CD4-positive, alpha-beta memory T cell (primary cell): ENCODE results near the gene CREM. TPM values are rescaled to one million over a fixed set of nuclear protein-coding genes. Genes with fewer than 3 reads are reported as not detected.

Experiments used
- CTCF ChIA-PET: fragments of 350-600 bp; sonication (Branson Sonifier 250); formaldehyde crosslinking; loops from one replicate; lab custom pipeline; 2021; ENCODE audit warnings: inconsistent platforms; ENCODE audit not compliant: partially characterized antibody; lab: Charles Lee
- POLR2A ChIA-PET: fragments of 350-600 bp; sonication (Branson Sonifier 250); formaldehyde crosslinking; loops from one replicate; lab custom pipeline; 2021; ENCODE audit not compliant: partially characterized antibody; lab: Charles Lee
- DNase-seq, 5 donors: peaks; one replicate each; pipeline versions ENCODE4 v3.0.0 to v3.0.0-alpha.2; 2020 to 2022; ENCODE audit warnings: mixed read lengths in 1 of 5
- H3K27ac ChIP-seq: one replicate; pipeline ENCODE4 v1.7.0; 2013; ENCODE audit warnings: low read depth, low read length
- H3K27me3 ChIP-seq: 2 replicates; pipeline ENCODE4 v1.7.0; 2013; ENCODE audit warnings: mild to moderate bottlenecking, low read length, moderate library complexity; ENCODE audit not compliant: insufficient read depth
- H3K36me3 ChIP-seq: 2 replicates; pipeline ENCODE4 v1.7.0; 2013; ENCODE audit warnings: mild to moderate bottlenecking, low read length, moderate library complexity; ENCODE audit not compliant: insufficient read depth
- H3K4me1 ChIP-seq: 2 replicates; pipeline ENCODE4 v1.7.0; 2013; ENCODE audit warnings: mild to moderate bottlenecking, low read length, moderate library complexity; ENCODE audit not compliant: insufficient read depth
- H3K4me3 ChIP-seq, 2 donors: one replicate each; pipeline ENCODE4 v1.7.0; 2013; ENCODE audit warnings: low read length in 2 of 2, mild to moderate bottlenecking in 1 of 2
- H3K9me3 ChIP-seq, 2 donors: one replicate each; pipeline ENCODE4 v1.7.0; 2013; ENCODE audit warnings: low read length in 2 of 2, control low read depth in 1 of 2; ENCODE audit not compliant: control insufficient read depth in 1 of 2
- H3K27ac Mint-ChIP-seq, 7 donors: one replicate each; pipeline ENCODE4 v1.8.0; 2020 to 2021; ENCODE audit warnings: mixed read lengths in 7 of 7, mild to moderate bottlenecking in 6 of 7, inconsistent platforms in 3 of 7, moderate library complexity in 3 of 7
- H3K27me3 Mint-ChIP-seq, 2 donors: one replicate each; pipeline ENCODE4 v1.8.0; 2020 to 2021; ENCODE audit warnings: mixed read lengths in 2 of 2
- H3K36me3 Mint-ChIP-seq, 2 donors: one replicate each; pipeline ENCODE4 v1.8.0; 2020 to 2021; ENCODE audit warnings: mixed read lengths in 2 of 2, inconsistent platforms in 1 of 2, mild to moderate bottlenecking in 1 of 2
- H3K4me1 Mint-ChIP-seq, 4 donors: one replicate each; pipeline ENCODE4 v1.8.0; 2020 to 2021; ENCODE audit warnings: mixed read lengths in 4 of 4, mild to moderate bottlenecking in 1 of 4
- H3K4me3 Mint-ChIP-seq, 8 donors: one replicate each; pipeline ENCODE4 v1.8.0; 2020 to 2021; ENCODE audit warnings: mixed read lengths in 8 of 8, mild to moderate bottlenecking in 7 of 8, moderate library complexity in 6 of 8, inconsistent platforms in 3 of 8
- H3K9me3 Mint-ChIP-seq, 8 donors: one replicate each; pipeline ENCODE4 v1.8.0; 2020 to 2021; ENCODE audit warnings: mixed read lengths in 8 of 8, mild to moderate bottlenecking in 5 of 8, inconsistent platforms in 3 of 8, moderate library complexity in 1 of 8
- intact Hi-C: fragments of 100-400 bp; cut with micrococcal nuclease; formaldehyde crosslinking; loops from one replicate; pipeline ENCODE4 v1.15.1; 2023
- polyA plus RNA-seq, 2 donors: library from polyadenylated mRNA; unstranded; fragments of 300-500 nt; fragmentation: Illumina TruSeq; gene quantifications; one replicate each; pipeline ENCODE4 v1.2.3, GENCODE V29; 2021
- total RNA-seq, 2 experiments: library from RNA; stranded (reverse); gene quantifications; one replicate each; pipeline ENCODE4 v1.2.3, GENCODE V29; 2021

The CREM gene
- total and polyA plus RNA-seq, 4 experiments from 2014 or later, result 17.8 to 66.4 (median 26.5) TPM

DNA sequence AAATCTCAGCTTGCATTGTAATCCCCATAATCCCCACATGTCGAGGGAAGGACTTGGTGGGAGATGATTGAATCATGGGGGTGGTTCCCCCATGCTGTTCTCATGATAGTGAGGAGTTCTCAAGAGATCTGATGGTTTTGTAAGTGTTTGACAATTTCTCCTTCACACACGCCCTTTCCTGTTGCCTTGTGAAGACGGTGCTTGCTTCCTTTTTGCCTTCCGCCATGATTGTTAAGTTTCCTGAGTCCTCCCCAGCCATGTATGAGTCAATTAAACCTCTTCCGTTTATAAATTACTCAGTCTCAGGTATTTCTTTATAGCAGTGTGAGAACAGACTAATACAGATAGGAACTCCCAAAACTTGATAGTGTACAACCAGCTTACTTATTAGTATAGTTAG is 98.6 kb downstream of the CREM start:
- H3K27me3 ChIP-seq, result no peaks in the 10 kb centered on the region
- peak in 4 of 5 donors; percentile 22 to 58 (median 46) for DNase-seq
- H3K27ac ChIP-seq, result no peak overlapping the region
- CTCF ChIA-PET, result interaction anchor here (1.3 to 14.4 kb wide), 4 partner anchors 9 to 103 kb away, joined by 3 to 377 read pairs (median 56); partner anchors contain the start of gene CREM
- H3K4me1 Mint-ChIP-seq, result peaks cover 0 to 8% (median 6%) of the 10 kb centered on the region in 4 donors
- POLR2A ChIA-PET, result interaction anchor here (1.2 to 1.7 kb wide), 2 partner anchors 9 to 99 kb away, joined by 5 to 9 read pairs; partner anchors contain the start of gene CREM
- no peaks in the 10 kb centered on the region for H3K9me3 ChIP-seq
- peak overlapping the region in 1 of 2 donors; percentile 8 for H3K4me3 ChIP-seq
- H3K4me3 Mint-ChIP-seq, result peak overlapping the region in 7 of 8 donors; percentile 7 to 48 (median 33)
- no peaks in the 10 kb centered on the region for H3K36me3 ChIP-seq
- peaks cover 0 to 6% of the 10 kb centered on the region in 2 donors for H3K27me3 Mint-ChIP-seq
- peak overlapping the region in 6 of 7 donors; percentile 54 to 90 (median 78) for H3K27ac Mint-ChIP-seq
- peaks cover 0 to 5% (median 0%) of the 10 kb centered on the region in 8 donors for H3K9me3 Mint-ChIP-seq
- H3K4me1 ChIP-seq, result peaks cover 7% of the 10 kb centered on the region
- intact Hi-C loops, result no loop called here
- no peaks in the 10 kb centered on the region for H3K36me3 Mint-ChIP-seq

DNA sequence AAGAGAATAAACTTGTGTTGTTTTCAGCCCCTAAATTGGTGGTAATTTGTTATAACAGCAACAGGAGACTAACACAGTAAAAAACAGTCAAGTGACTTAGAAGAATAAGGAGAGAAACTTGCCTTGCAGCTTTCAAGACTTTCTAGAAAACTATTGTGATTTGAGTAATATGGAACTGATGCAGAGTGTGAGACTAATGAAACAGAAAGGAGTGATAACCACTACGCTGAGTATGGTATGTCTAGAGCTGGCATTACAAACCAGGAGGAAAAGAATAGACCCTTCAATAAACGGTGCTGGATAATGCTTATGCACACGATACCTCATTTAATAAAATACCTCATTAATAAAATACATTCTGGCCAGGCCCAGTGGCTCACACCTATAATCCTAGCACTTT is 99.9 kb downstream of the CREM start:
- CTCF ChIA-PET, result interaction anchor here (14.4 kb wide), 1 partner anchor 104 kb away, joined by 377 read pairs; the partner anchor contains the start of gene CREM

DNA sequence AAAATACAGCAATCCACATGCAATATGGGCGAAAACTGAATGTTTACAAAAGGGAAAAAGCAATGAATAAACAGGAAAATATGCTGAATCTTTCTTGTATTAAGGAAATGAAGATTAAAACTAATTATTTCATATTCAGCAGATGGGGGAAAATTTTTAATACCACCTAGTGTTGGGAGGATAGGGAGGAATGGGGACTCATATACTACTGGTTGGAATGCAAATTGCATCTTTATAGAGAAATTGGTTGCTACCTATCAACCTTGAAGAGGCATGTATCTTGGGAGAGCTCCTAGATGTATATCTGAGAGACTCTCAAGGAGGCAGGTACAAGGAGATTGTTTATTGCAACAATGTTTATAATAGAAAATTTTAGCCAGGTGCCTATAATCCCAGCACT is 101.4 kb downstream of the CREM start:
- no peak overlapping the region for H3K4me3 Mint-ChIP-seq
- H3K4me3 ChIP-seq, result no peak overlapping the region
- peaks cover 7% of the 10 kb centered on the region for H3K4me1 ChIP-seq
- peaks cover 0 to 8% (median 6%) of the 10 kb centered on the region in 4 donors for H3K4me1 Mint-ChIP-seq
- H3K9me3 ChIP-seq, result no peaks in the 10 kb centered on the region
- peaks cover 0 to 5% (median 0%) of the 10 kb centered on the region in 8 donors for H3K9me3 Mint-ChIP-seq
- no peak overlapping the region for H3K27ac ChIP-seq
- peaks cover 0 to 1% of the 10 kb centered on the region in 2 donors for H3K27me3 Mint-ChIP-seq
- POLR2A ChIA-PET, result no interaction called here
- CTCF ChIA-PET, result interaction anchor here (1.0 to 1.7 kb wide), 2 partner anchors 10 to 562 kb away, joined by 3 to 6 read pairs; no protein-coding TSS in a partner anchor
- no peaks in the 10 kb centered on the region for H3K27me3 ChIP-seq
- no peak for DNase-seq
- H3K36me3 Mint-ChIP-seq, result no peaks in the 10 kb centered on the region
- H3K36me3 ChIP-seq, result no peaks in the 10 kb centered on the region
- intact Hi-C loops, result no loop called here
- H3K27ac Mint-ChIP-seq, result peak overlapping the region in 1 of 7 donors; percentile 24

More for the DNA sequence above, 99.9 kb downstream of the CREM start:
- H3K4me3 ChIP-seq, result no peak overlapping the region
- peaks cover 7% of the 10 kb centered on the region for H3K4me1 ChIP-seq
- Mint-ChIP-seq H3K27ac (no peak overlapping the region), H3K4me1 (peaks cover 0 to 8% (median 6%) of the 10 kb centered on the region in 4 donors), H3K9me3 (peaks cover 0 to 5% (median 0%) of the 10 kb centered on the region in 8 donors), H3K36me3 (no peaks in the 10 kb centered on the region), H3K4me3 (no peak overlapping the region), H3K27me3 (peaks cover 0 to 4% of the 10 kb centered on the region in 2 donors)
- intact Hi-C loops, result no loop called here
- H3K27me3 ChIP-seq, result no peaks in the 10 kb centered on the region
- no peak overlapping the region for H3K27ac ChIP-seq
- DNase-seq, result no peak
- no peaks in the 10 kb centered on the region for H3K9me3 ChIP-seq
- no peaks in the 10 kb centered on the region for H3K36me3 ChIP-seq
- POLR2A ChIA-PET, result no interaction called here

DNA sequence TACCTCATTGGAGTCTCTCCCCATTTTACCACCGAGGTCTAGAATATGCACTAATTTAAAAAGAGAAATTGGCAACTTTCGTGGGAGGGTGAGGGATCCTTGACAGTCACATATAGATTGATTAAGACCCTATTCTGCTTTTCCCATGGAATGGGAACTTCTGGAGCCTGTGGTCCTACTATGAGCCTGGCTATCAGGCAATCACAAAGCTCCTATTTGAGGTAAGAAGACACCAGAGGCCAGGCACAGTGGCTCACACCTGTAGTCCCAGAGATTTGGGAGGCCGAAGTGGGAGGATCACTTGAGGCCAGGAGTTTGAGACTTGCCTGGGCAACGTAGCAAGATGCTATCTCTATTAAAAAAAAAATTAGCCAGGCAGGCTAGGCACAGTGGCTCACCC is 105.0 kb downstream of the CREM start:
- Histone ChIP-seq H3K27me3 (no peaks in the 10 kb centered on the region), H3K4me3 (no peak overlapping the region), H3K9me3 (no peaks in the 10 kb centered on the region), H3K4me1 (no peaks in the 10 kb centered on the region), H3K36me3 (no peaks in the 10 kb centered on the region), H3K27ac (no peak overlapping the region)
- no peaks in the 10 kb centered on the region for H3K9me3 Mint-ChIP-seq
- H3K27ac Mint-ChIP-seq, result no peak overlapping the region
- intact Hi-C loops, result no loop called here
- H3K4me1 Mint-ChIP-seq, result no peaks in the 10 kb centered on the region
- H3K27me3 Mint-ChIP-seq, result no peaks in the 10 kb centered on the region
- DNase-seq, result no peak
- H3K36me3 Mint-ChIP-seq, result no peaks in the 10 kb centered on the region
- ChIA-PET POLR2A (no interaction called here), CTCF (interaction anchor here (1.5 kb wide), 1 partner anchor 15 kb away, joined by 3 read pairs; no protein-coding TSS in a partner anchor)
- H3K4me3 Mint-ChIP-seq, result no peak overlapping the region

DNA sequence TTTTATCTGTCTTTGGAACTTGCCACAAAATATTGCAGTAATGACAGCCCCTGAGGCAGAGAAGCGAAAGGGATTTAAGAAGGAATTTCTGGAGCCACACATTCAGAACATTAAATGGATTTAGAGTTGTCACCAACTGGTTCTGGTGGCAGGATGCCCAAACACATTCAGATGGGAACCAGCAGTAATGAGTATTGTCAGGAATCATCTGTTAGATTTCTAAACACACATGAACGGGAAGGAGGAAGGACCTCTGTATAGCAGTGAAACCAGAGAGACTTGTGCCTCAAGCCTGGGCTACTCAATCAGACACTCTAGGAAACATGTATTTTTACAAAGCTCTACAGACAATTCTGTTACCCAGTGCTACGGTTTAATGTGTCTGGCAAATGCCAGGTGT is 105.9 kb downstream of the CREM start:
- H3K4me3 ChIP-seq, result no peak overlapping the region
- no peak overlapping the region for H3K4me3 Mint-ChIP-seq
- H3K9me3 Mint-ChIP-seq, result no peaks in the 10 kb centered on the region
- H3K27ac Mint-ChIP-seq, result no peak overlapping the region
- intact Hi-C loops, result no loop called here
- no peaks in the 10 kb centered on the region for H3K27me3 ChIP-seq
- H3K36me3 Mint-ChIP-seq, result no peaks in the 10 kb centered on the region
- no peak overlapping the region for H3K27ac ChIP-seq
- no peaks in the 10 kb centered on the region for H3K9me3 ChIP-seq
- ChIA-PET CTCF (interaction anchor here (0.5 to 1.5 kb wide), 2 partner anchors 16 to 379 kb away, joined by 3 read pairs; no protein-coding TSS in a partner anchor), POLR2A (no interaction called here)
- no peaks in the 10 kb centered on the region for H3K27me3 Mint-ChIP-seq
- H3K36me3 ChIP-seq, result no peaks in the 10 kb centered on the region
- no peak for DNase-seq
- no peaks in the 10 kb centered on the region for H3K4me1 ChIP-seq
- no peaks in the 10 kb centered on the region for H3K4me1 Mint-ChIP-seq

DNA sequence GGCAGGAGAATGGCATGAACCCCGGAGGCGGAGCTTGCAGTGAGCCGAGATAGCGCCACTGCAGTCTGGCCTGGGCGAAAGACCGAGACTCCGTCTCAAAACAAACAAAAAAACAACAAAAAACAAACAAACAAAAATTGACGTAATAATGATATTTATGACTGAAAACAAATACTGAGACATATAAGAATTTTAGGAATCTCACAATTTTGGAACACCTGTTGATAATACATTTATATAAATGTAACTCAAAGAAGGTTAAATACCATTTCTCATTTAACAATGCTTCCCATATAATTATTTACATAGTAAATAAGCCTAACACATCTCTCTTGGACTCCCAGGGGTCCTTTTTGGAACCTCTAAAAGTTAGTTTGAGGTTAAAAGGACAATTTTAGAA is 107.4 kb downstream of the CREM start:
- intact Hi-C loops, result no loop called here
- no peaks in the 10 kb centered on the region for H3K36me3 ChIP-seq
- Mint-ChIP-seq H3K4me3 (no peak overlapping the region), H3K9me3 (no peaks in the 10 kb centered on the region), H3K36me3 (no peaks in the 10 kb centered on the region), H3K27me3 (no peaks in the 10 kb centered on the region), H3K4me1 (no peaks in the 10 kb centered on the region), H3K27ac (no peak overlapping the region)
- DNase-seq, result no peak
- ChIA-PET CTCF (no interaction called here), POLR2A (no interaction called here)
- no peaks in the 10 kb centered on the region for H3K9me3 ChIP-seq
- no peaks in the 10 kb centered on the region for H3K4me1 ChIP-seq
- H3K27ac ChIP-seq, result no peak overlapping the region
- H3K27me3 ChIP-seq, result no peaks in the 10 kb centered on the region
- H3K4me3 ChIP-seq, result no peak overlapping the region

DNA sequence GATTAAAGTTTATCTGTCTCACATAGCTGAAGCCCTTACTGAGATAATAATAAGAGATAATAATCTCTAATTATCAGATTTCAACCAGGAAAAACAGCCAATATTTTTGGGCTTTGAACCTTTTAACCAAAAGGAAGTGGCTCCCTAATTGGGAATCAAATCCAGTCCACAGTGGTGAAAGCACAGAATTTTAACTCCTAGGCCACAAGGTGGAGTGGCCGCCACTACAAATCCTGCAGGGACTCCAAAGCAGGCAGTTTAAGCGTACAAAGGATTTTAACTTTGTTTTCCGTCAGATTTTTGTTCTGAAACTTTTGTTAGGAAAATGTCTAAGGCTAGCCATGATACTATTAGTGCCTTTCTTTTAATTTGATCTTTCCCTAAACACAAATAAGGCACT is 110.1 kb downstream of the CREM start:
- intact Hi-C loops, result no loop called here
- no peaks in the 10 kb centered on the region for H3K9me3 Mint-ChIP-seq

More for the DNA sequence above, 110.1 kb downstream of the CREM start:
- no peak overlapping the region for H3K27ac ChIP-seq
- H3K4me1 Mint-ChIP-seq, result no peaks in the 10 kb centered on the region
- ChIA-PET CTCF (interaction anchor here (1.0 kb wide), 1 partner anchor 41 kb away, joined by 3 read pairs; no protein-coding TSS in a partner anchor), POLR2A (no interaction called here)
- H3K27ac Mint-ChIP-seq, result no peak overlapping the region
- no peaks in the 10 kb centered on the region for H3K9me3 ChIP-seq
- no peaks in the 10 kb centered on the region for H3K36me3 ChIP-seq
- H3K4me1 ChIP-seq, result no peaks in the 10 kb centered on the region
- no peak overlapping the region for H3K4me3 ChIP-seq
- DNase-seq, result no peak
- no peak overlapping the region for H3K4me3 Mint-ChIP-seq
- H3K36me3 Mint-ChIP-seq, result no peaks in the 10 kb centered on the region
- no peaks in the 10 kb centered on the region for H3K27me3 Mint-ChIP-seq
- no peaks in the 10 kb centered on the region for H3K27me3 ChIP-seq
